Endodermal cell (in vitro differentiated cells): ENCODE data around the gene GID8. TPM values are rescaled to one million over a fixed set of nuclear protein-coding genes. Genes with fewer than 3 reads are reported as not detected.

Experiments
- DNase-seq: peaks from one replicate; pipeline ENCODE4 v3.0.0-alpha.2; 2017
- H3K27ac ChIP-seq: 2 replicates; pipeline ENCODE4 v1.5.1; 2013; ENCODE audit warnings: mild to moderate bottlenecking, low read depth, low read length, moderate library complexity
- H3K27me3 ChIP-seq: 2 replicates; pipeline ENCODE4 v1.6.1; 2013; ENCODE audit warnings: mild to moderate bottlenecking, low read length, moderate library complexity; ENCODE audit not compliant: insufficient read depth, control insufficient read depth, poor library complexity, severe bottlenecking
- H3K36me3 ChIP-seq: 2 replicates; pipeline ENCODE4 v1.7.0; 2013; ENCODE audit warnings: mild to moderate bottlenecking, low read length, moderate library complexity; ENCODE audit not compliant: control insufficient read depth, insufficient read depth
- H3K4me1 ChIP-seq: one replicate; pipeline ENCODE4 v1.7.0; 2013; ENCODE audit warnings: low read length; ENCODE audit not compliant: control insufficient read depth, insufficient read depth
- H3K4me3 ChIP-seq: 2 replicates; pipeline ENCODE4 v1.5.1; 2013; ENCODE audit warnings: mild to moderate bottlenecking, low read length, moderate library complexity
- H3K9ac ChIP-seq: 2 replicates; pipeline ENCODE4 v1.6.1; 2013; ENCODE audit warnings: mild to moderate bottlenecking, low read length, moderate library complexity; ENCODE audit not compliant: poor library complexity, severe bottlenecking; ENCODE audit errors: extremely low read depth
- H3K9me3 ChIP-seq: 2 replicates; pipeline ENCODE4 v1.6.1; 2013; ENCODE audit warnings: mild to moderate bottlenecking, low read length, moderate library complexity; ENCODE audit not compliant: control insufficient read depth
- H3K27ac Mint-ChIP-seq: 2 replicates; pipeline ENCODE4 v1.8.0; 2020; ENCODE audit warnings: mixed read lengths
- H3K27me3 Mint-ChIP-seq: 2 replicates; pipeline ENCODE4 v1.8.0; 2021; ENCODE audit warnings: mild to moderate bottlenecking, mixed read lengths; ENCODE audit not compliant: insufficient read depth
- H3K36me3 Mint-ChIP-seq: 2 replicates; pipeline ENCODE4 v1.8.0; 2020; ENCODE audit warnings: low read depth, mixed read lengths
- H3K4me1 Mint-ChIP-seq: 2 replicates; pipeline ENCODE4 v1.8.0; 2020; ENCODE audit warnings: mixed read lengths
- H3K4me3 Mint-ChIP-seq: 2 replicates; pipeline ENCODE4 v1.8.0; 2020; ENCODE audit warnings: mild to moderate bottlenecking, moderate library complexity, mixed read lengths
- H3K9me3 Mint-ChIP-seq: 2 replicates; pipeline ENCODE4 v1.8.0; 2020; ENCODE audit warnings: mild to moderate bottlenecking, mixed read lengths
- WGBS, 2 experiments: methylation state at CpG; one replicate each; pipeline versions ENCODE4 v1.1.5 to v1.1.7; 2013; ENCODE audit warnings: missing lambda C conversion rate in 2 of 2, mixed read lengths in 1 of 2; ENCODE audit not compliant: insufficient coverage in 1 of 2, insufficient read length in 1 of 2; 5-methylcytosine and 5-hydroxymethylcytosine counted together
- total RNA-seq, 2 donors: library from RNA; stranded (reverse); fragmentation: NEBNext Ultra II Directional in 1 of 2; extraction: Animal tissue kit (Norgen Biotek cat#: 25700) in 1 of 2; gene quantifications; 2 replicates in 1 of 2; 3 replicates in 1 of 2; pipeline ENCODE4 v1.2.1, GENCODE V29; 2021
- TF ChIP-seq, protein P1 (sequence below): fragments of 200-600 bp; sonication (generic); conservative IDR thresholded peaks from 2 replicates; pipeline ENCODE4 v1.5.0; 2021; ENCODE audit warnings: antibody characterized with exemption, mild to moderate bottlenecking

Gene GID8
- total RNA-seq, 2 donors from 2014 or later = 51.5 to 52.1 TPM

DNA sequence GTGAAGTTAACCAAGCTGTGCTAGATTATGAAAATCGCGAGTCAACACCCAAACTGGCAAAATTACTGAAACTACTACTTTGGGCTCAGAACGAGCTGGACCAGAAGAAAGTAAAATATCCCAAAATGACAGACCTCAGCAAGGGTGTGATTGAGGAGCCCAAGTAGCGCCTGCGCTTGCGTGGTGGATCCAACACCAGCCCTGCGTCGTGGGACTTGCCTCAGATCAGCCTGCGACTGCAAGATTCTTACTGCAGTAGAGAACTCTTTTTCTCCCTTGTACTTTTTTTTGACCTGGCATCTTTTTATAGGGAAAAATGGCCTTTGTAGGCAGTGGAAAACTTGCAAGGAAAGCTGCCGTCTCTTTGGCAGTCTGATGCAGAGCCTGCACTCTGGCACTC, 6.8 kb downstream of the GID8 start:
- Mint-ChIP-seq H3K27me3 (no peaks in the 10 kb centered on the region), H3K36me3 (peaks cover 82% of the 10 kb centered on the region), H3K4me3 (no peak overlapping the region), H3K4me1 (peaks cover 2% of the 10 kb centered on the region), H3K9me3 (no peaks in the 10 kb centered on the region), H3K27ac (no peak overlapping the region)
- no peak for DNase-seq
- H3K36me3 ChIP-seq = peaks cover 90% of the 10 kb centered on the region
- no peak overlapping the region for H3K4me3 ChIP-seq
- no peaks in the 10 kb centered on the region for H3K27me3 ChIP-seq
- WGBS, 2 experiments = 94 to 97% methylated on average over 7 to 10 of the region's 10 CpGs
- no peak overlapping the region for H3K9ac ChIP-seq
- H3K27ac ChIP-seq = no peak overlapping the region
- peaks cover 11% of the 10 kb centered on the region for H3K9me3 ChIP-seq
- TF ChIP-seq, protein P1, sequence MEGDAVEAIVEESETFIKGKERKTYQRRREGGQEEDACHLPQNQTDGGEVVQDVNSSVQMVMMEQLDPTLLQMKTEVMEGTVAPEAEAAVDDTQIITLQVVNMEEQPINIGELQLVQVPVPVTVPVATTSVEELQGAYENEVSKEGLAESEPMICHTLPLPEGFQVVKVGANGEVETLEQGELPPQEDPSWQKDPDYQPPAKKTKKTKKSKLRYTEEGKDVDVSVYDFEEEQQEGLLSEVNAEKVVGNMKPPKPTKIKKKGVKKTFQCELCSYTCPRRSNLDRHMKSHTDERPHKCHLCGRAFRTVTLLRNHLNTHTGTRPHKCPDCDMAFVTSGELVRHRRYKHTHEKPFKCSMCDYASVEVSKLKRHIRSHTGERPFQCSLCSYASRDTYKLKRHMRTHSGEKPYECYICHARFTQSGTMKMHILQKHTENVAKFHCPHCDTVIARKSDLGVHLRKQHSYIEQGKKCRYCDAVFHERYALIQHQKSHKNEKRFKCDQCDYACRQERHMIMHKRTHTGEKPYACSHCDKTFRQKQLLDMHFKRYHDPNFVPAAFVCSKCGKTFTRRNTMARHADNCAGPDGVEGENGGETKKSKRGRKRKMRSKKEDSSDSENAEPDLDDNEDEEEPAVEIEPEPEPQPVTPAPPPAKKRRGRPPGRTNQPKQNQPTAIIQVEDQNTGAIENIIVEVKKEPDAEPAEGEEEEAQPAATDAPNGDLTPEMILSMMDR = no peak
- H3K4me1 ChIP-seq = no peaks in the 10 kb centered on the region

DNA sequence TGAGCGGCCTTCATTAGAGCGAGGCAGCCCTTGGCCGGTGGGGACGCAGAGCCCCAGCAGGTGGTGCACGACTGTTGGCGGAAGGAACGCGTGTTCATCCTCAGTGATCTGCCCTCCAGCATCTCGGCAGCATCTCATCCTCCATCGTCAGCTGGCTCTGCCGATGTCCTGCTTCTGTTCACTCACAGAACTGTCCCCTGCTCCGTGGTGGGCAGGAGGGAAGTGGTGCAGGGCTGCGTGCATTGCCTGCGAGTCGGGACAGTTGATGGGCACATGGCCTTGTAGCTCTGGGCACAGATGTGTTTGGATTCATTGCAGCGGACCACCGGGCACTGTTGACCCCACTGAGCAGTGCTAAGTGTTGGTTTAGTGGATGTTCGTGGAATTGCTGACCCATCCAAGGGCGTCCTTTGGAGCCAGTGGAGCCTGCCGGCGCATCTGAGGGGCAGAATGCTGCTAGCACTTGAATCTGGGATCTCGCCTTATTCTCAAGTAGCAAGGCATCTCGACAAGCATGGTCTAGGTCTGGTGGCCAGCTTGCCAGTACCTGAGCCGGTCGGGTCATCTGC, 7.9 kb downstream of the GID8 start:
- H3K27ac Mint-ChIP-seq = no peak overlapping the region
- DNase-seq = no peak
- peaks cover 96% of the 10 kb centered on the region for H3K36me3 ChIP-seq
- 94 to 95% methylated on average over 24 to 25 of the region's 25 CpGs for WGBS, 2 experiments
- no peaks in the 10 kb centered on the region for H3K27me3 Mint-ChIP-seq
- no peak overlapping the region for H3K9ac ChIP-seq
- peaks cover 11% of the 10 kb centered on the region for H3K9me3 ChIP-seq
- no peaks in the 10 kb centered on the region for H3K27me3 ChIP-seq
- H3K4me1 Mint-ChIP-seq = no peaks in the 10 kb centered on the region
- no peak overlapping the region for H3K4me3 Mint-ChIP-seq
- no peaks in the 10 kb centered on the region for H3K4me1 ChIP-seq
- peaks cover 91% of the 10 kb centered on the region for H3K36me3 Mint-ChIP-seq
- H3K9me3 Mint-ChIP-seq = no peaks in the 10 kb centered on the region
- TF ChIP-seq, protein P1 = no peak
- H3K27ac ChIP-seq = no peak overlapping the region
- H3K4me3 ChIP-seq = no peak overlapping the region

DNA sequence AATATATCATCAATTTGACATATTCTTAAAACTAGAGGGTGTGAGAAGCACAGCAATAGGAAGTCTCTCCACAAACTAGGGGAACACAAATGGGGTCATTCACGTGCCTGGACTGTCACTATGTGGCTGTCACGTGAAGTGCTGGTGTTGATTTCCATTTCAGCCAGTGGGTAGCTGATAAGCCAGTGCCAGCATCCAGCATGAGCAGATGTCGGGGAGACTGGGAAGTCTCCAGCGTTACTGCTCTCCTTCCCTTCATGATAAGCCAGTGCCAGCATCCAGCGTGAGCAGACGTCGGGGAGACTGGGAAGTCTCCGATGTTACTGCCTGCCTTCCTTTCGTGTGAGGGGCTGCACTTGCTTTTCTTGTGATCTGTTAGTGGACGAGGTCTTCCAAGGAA, 9.0 kb downstream of the GID8 start:
- Histone ChIP-seq H3K4me1 (no peaks in the 10 kb centered on the region), H3K4me3 (no peak overlapping the region), H3K9me3 (peaks cover 11% of the 10 kb centered on the region), H3K36me3 (peaks cover 85% of the 10 kb centered on the region), H3K27me3 (no peaks in the 10 kb centered on the region), H3K9ac (no peak overlapping the region), H3K27ac (no peak overlapping the region)
- DNase-seq = no peak
- TF ChIP-seq, protein P1 = no peak
- Mint-ChIP-seq H3K4me3 (no peak overlapping the region), H3K27me3 (no peaks in the 10 kb centered on the region), H3K27ac (no peak overlapping the region), H3K4me1 (no peaks in the 10 kb centered on the region), H3K36me3 (peaks cover 83% of the 10 kb centered on the region), H3K9me3 (no peaks in the 10 kb centered on the region)
- 95 to 99% methylated on average over 10 of the region's 10 CpGs for WGBS, 2 experiments
